NCI-H2081 treated with DMSO at 0.1 percent for 48 hours (cell line): Measurements from ENCODE around the gene PLA2G3.

ENCODE experiments used
- DNase-seq: peaks from one replicate; lab custom pipeline; 2025; lab: John Stamatoyannopoulos, UW

PLA2G3 gene

GRCh38 chr22:31148488-31148887 lies 8.2 kb upstream of the PLA2G3 start:
- no peak for DNase-seq

- no peak for DNase-seq
Measured at GRCh38 chr22:31144223-31144622, 3.9 kb upstream of the PLA2G3 start.

DNA sequence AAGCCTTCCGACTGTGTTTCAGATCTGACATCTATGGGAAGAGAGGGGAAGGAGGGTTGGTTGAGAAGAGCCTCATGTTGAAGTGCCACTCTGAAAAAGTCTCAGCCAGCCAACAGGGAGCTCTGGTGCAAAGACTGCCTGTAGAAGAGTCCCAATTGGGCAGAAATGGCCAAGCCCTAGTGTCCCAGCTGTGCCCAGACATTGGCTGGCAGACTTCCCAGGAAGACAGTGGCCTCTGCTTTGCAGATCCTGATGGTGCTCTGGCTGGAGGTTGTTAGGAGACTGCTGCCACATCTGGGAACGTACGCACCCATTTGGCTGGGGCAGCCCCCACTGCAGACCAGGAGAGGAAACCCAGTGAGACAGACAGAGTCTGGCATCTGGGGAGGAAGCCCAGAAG lies 3.2 kb upstream of the PLA2G3 start:
- no peak for DNase-seq

- no peak for DNase-seq
Measured at GRCh38 chr22:31143038-31143437, 2.7 kb upstream of the PLA2G3 start.

- no peak for DNase-seq
Measured at GRCh38 chr22:31142285-31142684, 2.0 kb upstream of the PLA2G3 start.

- DNase-seq: no peak
Measured at GRCh38 chr22:31141551-31141950, 1.2 kb upstream of the PLA2G3 start.

DNA sequence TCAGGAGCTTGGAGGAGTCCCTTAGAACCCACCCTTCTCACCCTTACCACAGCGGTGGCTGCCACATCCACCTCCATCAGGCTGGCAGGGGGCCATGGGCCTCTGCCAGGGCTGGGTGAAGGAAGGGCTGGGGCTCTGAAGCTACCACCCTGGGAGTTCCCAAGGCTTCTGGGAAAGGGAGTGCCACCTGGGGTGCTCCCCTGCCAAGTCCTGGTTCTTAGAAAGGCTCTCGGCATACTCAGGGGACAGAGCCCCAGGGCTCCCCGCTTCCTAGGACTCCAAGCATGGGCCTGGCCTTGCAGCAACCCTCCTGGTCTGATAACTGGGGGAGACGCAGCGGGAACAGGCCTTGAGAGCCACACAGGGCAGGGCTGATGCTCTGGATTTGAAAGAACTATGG lies 438 bp upstream of the PLA2G3 start:
- DNase-seq: no peak

DNA sequence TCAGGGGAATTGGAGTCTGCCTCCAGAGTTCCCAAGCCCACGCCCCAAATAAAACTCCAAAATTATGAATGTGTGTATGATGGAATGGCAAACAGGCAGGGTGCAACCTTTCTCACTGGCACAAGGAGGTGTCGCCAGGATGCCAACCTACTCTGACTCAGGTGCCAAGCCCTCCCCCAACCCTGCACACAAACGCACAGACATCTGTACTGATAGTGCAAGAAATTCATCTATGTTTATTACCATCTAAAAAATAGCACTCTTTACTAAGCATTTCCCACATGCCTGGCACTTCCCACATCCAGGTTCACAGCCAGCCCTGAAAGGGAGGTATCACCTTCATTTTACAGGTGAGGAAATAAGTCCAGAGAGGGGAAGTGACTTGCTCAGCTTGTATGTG lies 1.2 kb downstream of the PLA2G3 start:
- DNase-seq: no peak

- DNase-seq: no peak
Measured at GRCh38 chr22:31138126-31138525, 2.2 kb downstream of the PLA2G3 start.

DNA sequence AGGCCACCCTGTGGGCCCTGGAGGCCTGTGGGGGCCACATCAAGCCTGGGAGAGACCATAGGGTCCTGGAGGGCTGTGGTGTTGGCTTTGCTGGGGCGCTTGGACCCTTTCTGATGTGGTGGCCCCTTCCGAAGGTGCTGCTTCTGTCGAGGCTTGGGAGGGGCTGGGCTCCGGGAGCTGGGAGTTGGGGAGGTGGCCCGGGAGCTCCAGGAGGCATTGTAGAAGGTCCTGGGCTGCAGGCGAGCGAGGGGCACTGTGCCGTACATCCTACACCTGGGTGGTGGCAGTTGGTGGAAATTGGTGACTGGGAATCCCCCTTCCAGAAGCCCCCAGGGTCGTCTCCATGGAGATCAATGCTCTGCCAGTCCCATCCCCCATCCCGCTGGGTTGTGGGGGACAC lies 2.6 kb downstream of the PLA2G3 start:
- no peak for DNase-seq

- DNase-seq: no peak
Measured at GRCh38 chr22:31136711-31137110, 3.6 kb downstream of the PLA2G3 start.

GRCh38 chr22:31136155-31136554 lies 4.2 kb downstream of the PLA2G3 start:
- DNase-seq: no peak

DNA sequence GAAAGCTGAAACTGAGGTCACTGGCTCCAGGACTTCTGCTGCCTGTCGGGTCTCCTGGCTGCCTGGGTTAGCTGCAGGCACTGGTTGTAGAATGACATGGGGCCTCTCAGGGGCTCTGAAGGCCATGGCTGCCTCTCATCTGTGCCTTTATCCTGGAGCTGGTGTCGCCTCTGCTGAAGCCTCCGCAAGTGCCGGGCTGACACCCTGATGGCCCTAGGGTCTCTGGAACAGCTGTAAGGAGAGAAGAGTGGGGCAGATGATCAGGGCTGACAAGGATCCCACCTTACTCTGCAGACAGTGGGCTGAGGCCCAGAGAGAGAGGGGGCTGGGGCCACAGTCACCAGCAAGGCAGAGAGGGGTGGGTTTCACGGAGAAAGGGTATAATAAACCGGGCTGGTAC lies 4.6 kb downstream of the PLA2G3 start:
- no peak for DNase-seq

DNA sequence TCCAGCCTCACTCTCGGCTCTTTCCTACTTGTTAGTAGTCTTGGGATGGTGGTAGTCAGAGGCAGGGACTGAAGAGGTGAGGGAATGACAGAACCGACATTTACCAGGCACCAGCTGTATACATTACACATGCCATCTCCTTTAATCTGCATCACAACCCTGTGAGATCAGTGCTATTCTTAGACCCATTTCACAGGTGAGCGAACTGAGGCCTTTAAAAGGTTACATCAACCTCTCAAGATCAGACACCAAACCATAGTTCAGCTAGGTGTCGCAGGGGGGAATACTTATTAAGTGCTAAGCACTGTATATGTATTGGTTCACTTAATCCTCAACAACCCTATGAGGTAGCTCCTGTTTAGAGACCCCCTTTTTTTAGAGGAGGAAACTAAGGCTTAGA lies 5.6 kb downstream of the PLA2G3 start:
- no peak for DNase-seq

DNA sequence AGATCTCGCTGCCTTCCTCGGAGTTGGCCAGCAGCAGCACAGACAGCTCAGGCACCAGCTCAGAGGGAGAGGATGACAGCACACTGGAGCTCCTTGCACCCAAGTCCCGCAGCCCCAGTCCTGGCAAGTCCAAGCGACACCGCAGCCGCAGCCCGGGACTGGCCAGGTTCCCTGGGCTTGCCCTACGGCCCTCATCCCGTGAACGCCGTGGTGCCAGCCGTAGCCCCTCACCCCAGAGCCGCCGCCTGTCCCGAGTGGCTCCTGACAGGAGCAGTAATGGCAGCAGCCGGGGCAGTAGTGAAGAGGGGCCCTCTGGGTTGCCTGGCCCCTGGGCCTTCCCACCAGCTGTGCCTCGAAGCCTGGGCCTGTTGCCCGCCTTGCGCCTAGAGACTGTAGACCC lies 6.4 kb downstream of the PLA2G3 start:
- no peak for DNase-seq

DNA sequence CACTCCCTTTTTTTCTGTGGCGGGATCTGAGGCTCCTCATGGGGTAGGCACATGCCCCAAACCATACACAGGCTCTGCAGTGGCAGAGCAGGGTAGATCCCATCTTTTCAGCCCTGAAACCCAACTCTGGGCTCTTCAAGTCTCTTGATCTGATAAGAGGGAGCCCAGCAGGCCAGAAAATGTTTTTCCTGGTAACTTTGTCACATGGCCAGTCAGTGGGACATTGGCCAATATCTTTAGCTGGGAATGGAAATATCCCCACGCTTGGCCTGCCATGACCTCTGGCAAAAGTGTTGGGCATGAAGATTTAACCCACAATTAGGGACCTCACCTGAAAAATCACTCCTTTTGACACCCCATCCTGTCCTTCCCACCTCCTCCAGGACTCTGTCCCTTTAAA lies 9.4 kb downstream of the PLA2G3 start:
- DNase-seq: no peak

DNA sequence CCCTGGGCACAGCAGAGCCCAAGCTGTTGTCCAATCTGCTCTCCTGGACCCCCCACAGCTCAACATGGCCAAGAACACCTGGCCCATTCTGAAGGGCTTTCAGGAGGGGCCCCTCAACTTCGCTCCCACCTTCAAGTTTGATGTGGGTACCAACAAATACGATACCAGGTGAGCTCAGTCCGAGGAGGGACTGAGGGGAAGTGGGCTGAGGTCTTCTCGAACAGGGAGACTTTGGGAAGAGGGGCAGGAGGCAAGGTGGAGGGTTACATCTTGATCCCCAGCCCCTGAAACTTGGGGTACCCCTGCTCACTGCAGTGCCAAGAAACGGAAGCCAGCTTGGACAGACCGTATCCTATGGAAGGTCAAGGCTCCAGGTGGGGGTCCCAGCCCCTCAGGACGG lies 12.2 kb downstream of the PLA2G3 start:
- DNase-seq: no peak

DNA sequence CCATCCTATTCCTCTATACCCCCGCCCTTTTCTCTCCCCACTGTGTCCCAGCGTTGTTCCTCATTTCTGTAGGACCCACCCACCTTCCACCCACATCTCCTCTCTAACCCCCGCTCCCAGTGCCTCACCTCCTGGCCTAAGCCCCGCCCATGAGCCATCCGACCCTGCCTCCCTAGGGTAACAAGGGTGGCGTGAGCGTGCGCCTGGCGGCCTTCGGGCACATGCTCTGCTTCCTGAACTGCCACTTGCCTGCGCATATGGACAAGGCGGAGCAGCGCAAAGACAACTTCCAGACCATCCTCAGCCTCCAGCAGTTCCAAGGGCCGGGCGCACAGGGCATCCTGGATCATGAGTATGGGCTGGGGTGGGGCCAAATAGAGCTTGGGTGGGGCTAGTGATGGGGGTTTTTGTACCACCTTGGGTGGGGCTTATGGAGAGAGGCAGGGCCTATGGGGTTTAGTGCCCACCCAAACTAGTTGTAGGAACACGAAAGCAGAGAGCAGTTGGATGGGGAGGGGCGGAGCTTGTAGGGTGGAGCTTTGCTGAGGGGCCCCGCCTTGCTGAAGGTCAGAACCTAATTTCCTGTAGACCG lies 13.0 kb downstream of the PLA2G3 start:
- DNase-seq: no peak

- no peak for DNase-seq
Measured at GRCh38 chr22:31126869-31127175, 13.5 kb downstream of the PLA2G3 start.

- no peak for DNase-seq
Measured at GRCh38 chr22:31126128-31126868, 14.0 kb downstream of the PLA2G3 start.

DNA sequence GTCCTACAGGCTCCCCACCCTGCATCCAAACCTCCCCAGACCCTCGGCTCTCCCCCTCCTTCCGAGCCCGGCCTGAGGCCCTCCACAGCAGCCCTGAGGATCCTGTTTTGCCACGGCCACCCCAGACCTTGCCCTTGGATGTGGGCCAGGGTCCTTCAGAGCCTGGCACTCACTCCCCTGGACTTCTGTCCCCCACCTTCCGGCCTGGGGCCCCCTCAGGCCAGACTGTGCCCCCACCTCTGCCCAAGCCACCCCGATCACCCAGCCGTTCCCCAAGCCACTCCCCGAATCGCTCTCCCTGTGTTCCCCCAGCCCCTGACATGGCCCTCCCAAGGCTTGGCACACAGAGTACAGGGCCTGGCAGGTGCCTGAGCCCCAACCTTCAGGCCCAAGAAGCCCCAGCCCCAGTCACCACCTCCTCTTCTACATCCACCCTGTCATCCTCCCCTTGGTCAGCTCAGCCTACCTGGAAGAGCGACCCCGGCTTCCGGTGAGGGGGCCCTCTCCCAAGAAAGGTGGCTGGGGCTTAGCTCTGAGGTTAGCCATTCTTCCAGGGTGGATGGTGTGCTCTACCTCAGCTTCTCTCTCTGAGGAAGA lies 14.7 kb downstream of the PLA2G3 start:
- no peak for DNase-seq

GRCh38 chr22:31124811-31125465 lies 15.4 kb downstream of the PLA2G3 start:
- DNase-seq: no peak

- no peak for DNase-seq
Measured at GRCh38 chr22:31124290-31124689, 16.0 kb downstream of the PLA2G3 start.

DNA sequence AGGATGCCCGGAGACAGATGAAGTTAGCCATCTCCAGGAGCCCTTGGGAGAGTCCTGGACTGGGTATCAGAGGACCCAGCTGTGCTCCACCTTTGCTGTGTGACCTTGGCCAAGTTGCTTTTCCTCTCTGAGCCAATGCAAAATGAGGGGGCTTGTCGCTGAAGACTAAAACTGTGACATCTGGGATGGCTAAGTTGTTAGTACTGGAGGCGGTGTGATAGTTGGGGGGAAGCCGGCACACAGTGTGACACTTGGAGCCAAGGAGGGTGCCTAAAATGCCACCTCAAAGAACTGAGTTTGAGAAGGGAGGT lies 17.1 kb downstream of the PLA2G3 start:
- DNase-seq: no peak
